H1 (cell line): ENCODE results near the gene CDH18. TPM values are rescaled to one million over a fixed set of nuclear protein-coding genes. Genes with fewer than 3 reads are reported as not detected.

ENCODE experiments used
- CTCF ChIA-PET: fragments of 300-600 bp; sonication (Branson Sonifier 250); formaldehyde crosslinking; loops from one replicate; lab custom pipeline; 2021; ENCODE audit not compliant: partially characterized antibody; lab: Charles Lee
- POLR2A ChIA-PET: fragments of 300-600 bp; sonication (Branson Sonifier 250); formaldehyde crosslinking; loops from one replicate; lab custom pipeline; 2021; ENCODE audit warnings: inconsistent platforms; ENCODE audit not compliant: partially characterized antibody; lab: Charles Lee
- DNase-seq, 2 experiments: peaks; one replicate each; pipeline versions ENCODE4 v3.0.0 to v3.0.0-alpha.2; 2010 to 2022; ENCODE audit warnings: low spot score in 2 of 2, low read depth in 1 of 2, mixed read lengths in 1 of 2
- FAIRE-seq: peaks from 2 replicates; lab custom pipeline; 2011; peaks lifted over from hg19 to GRCh38; lab: Jason Lieb, UNC
- H2AFZ ChIP-seq: 2 replicates; pipeline ENCODE4 v1.8.1; 2012; ENCODE audit warnings: low read length, inconsistent platforms
- H2AK5ac ChIP-seq: 2 replicates; pipeline ENCODE4 v1.6.1; 2013; ENCODE audit warnings: low read depth, low read length
- H2BK120ac ChIP-seq: replicated peaks from 2 replicates; pipeline ENCODE3; 2013; ENCODE audit warnings: low read depth, low read length, inconsistent platforms
- H2BK12ac ChIP-seq: 2 replicates; pipeline ENCODE4 v1.6.1; 2013; ENCODE audit warnings: low read depth, low read length
- H2BK15ac ChIP-seq: 2 replicates; pipeline ENCODE4 v1.6.1; 2013; ENCODE audit warnings: low read length
- H2BK20ac ChIP-seq: 2 replicates; pipeline ENCODE4 v1.6.1; 2013; ENCODE audit warnings: low read length
- H2BK5ac ChIP-seq: 2 replicates; pipeline ENCODE4 v1.6.1; 2013; ENCODE audit warnings: low read depth, low read length
- H3K14ac ChIP-seq: 2 replicates; pipeline ENCODE4 v1.6.1; 2013; ENCODE audit warnings: inconsistent platforms; ENCODE audit not compliant: insufficient read length
- H3K18ac ChIP-seq: 2 replicates; pipeline ENCODE4 v1.6.1; 2013; ENCODE audit warnings: low read length; ENCODE audit errors: extremely low read depth
- H3K23ac ChIP-seq: 2 replicates; pipeline ENCODE4 v1.6.1; 2013; ENCODE audit warnings: inconsistent platforms; ENCODE audit not compliant: insufficient read length
- H3K23me2 ChIP-seq: 2 replicates; pipeline ENCODE4 v1.6.1; 2013; ENCODE audit warnings: low read depth, low read length
- H3K27ac ChIP-seq: 2 replicates; pipeline ENCODE4 v1.6.1; 2011; ENCODE audit warnings: low read depth, low read length, inconsistent platforms
- H3K27me3 ChIP-seq, 4 experiments: replicated peaks in 1 of 4; 1 replicate in 1 of 4; 2 replicates in 3 of 4; pipeline versions ENCODE4 v1.6.1 to v1.8.1; 2011 to 2013; ENCODE audit warnings: low read length in 3 of 4, mild to moderate bottlenecking in 3 of 4, inconsistent platforms in 2 of 4, mixed read lengths in 2 of 4, moderate library complexity in 1 of 4; ENCODE audit not compliant: control insufficient read depth in 3 of 4, insufficient read depth in 3 of 4; ENCODE audit errors: extremely low read depth in 1 of 4
- H3K36me3 ChIP-seq, 4 experiments: 2 replicates each; pipeline versions ENCODE4 v1.6.1 to v1.8.1; 2011 to 2013; ENCODE audit warnings: mild to moderate bottlenecking in 4 of 4, low read length in 3 of 4, moderate library complexity in 2 of 4, control low read depth in 1 of 4, inconsistent platforms in 1 of 4; ENCODE audit not compliant: insufficient read depth in 4 of 4, control insufficient read depth in 2 of 4
- H3K4ac ChIP-seq: replicated peaks from 2 replicates; pipeline ENCODE3; 2013; ENCODE audit warnings: low read length, low read depth, mixed read lengths, inconsistent platforms; ENCODE audit not compliant: insufficient read length
- H3K4me1 ChIP-seq, 4 experiments: replicated peaks in 1 of 4; 1 replicate in 1 of 4; 2 replicates in 3 of 4; pipeline versions ENCODE4 v1.6.1 to v1.8.1; 2011 to 2013; ENCODE audit warnings: low read length in 3 of 4, inconsistent platforms in 2 of 4, mixed read lengths in 1 of 4; ENCODE audit not compliant: insufficient read depth in 4 of 4, control insufficient read depth in 3 of 4
- H3K4me2 ChIP-seq, 2 experiments: 2 replicates each; pipeline versions ENCODE4 v1.6.1 to v1.8.1; 2011 to 2013; ENCODE audit warnings: low read depth in 2 of 2, low read length in 2 of 2, control low read depth in 1 of 2, inconsistent platforms in 1 of 2, mild to moderate bottlenecking in 1 of 2; ENCODE audit not compliant: insufficient read depth in 1 of 2
- H3K4me3 ChIP-seq, 4 experiments: fragments of 200-600, 300-600 bp in 1 of 4; sonication (generic), shearing (Covaris generic), sonication (Bioruptor Twin) in 1 of 4; 2 replicates each; pipeline versions ENCODE4 v1.5.1 to v1.8.1; 2011 to 2016; ENCODE audit warnings: low read length in 4 of 4, low read depth in 3 of 4, control low read depth in 2 of 4, inconsistent platforms in 2 of 4, mild to moderate bottlenecking in 2 of 4, mixed read lengths in 1 of 4, moderate library complexity in 1 of 4; ENCODE audit not compliant: insufficient read depth in 2 of 4; ENCODE audit errors: extremely low read depth in 1 of 4
- H3K56ac ChIP-seq: replicated peaks from 2 replicates; pipeline ENCODE3; 2013; ENCODE audit warnings: low read depth, mild to moderate bottlenecking, mixed read lengths, low read length, inconsistent platforms; ENCODE audit not compliant: insufficient read length
- H3K79me1 ChIP-seq: 2 replicates; pipeline ENCODE4 v1.6.1; 2013; ENCODE audit warnings: low read depth, low read length, control low read depth
- H3K79me2 ChIP-seq, 2 experiments: 2 replicates each; pipeline versions ENCODE4 v1.6.1 to v1.8.1; 2012 to 2013; ENCODE audit warnings: low read length in 2 of 2, mild to moderate bottlenecking in 2 of 2, inconsistent platforms in 1 of 2; ENCODE audit not compliant: insufficient read depth in 2 of 2, control insufficient read depth in 1 of 2
- H3K9ac ChIP-seq, 4 experiments: replicated peaks in 1 of 4; 1 replicate in 1 of 4; 2 replicates in 3 of 4; pipeline versions ENCODE4 v1.6.1 to v1.8.1; 2011 to 2013; ENCODE audit warnings: low read depth in 3 of 4, low read length in 3 of 4, control low read depth in 2 of 4, mild to moderate bottlenecking in 2 of 4, moderate library complexity in 2 of 4, inconsistent platforms in 1 of 4; ENCODE audit errors: extremely low read depth in 1 of 4
- H3K9me3 ChIP-seq, 2 experiments: 2 replicates each; pipeline versions ENCODE4 v1.6.1 to v1.8.1; 2012 to 2013; ENCODE audit warnings: mild to moderate bottlenecking in 2 of 2, moderate library complexity in 2 of 2, control low read depth in 1 of 2, inconsistent platforms in 1 of 2, low read depth in 1 of 2, low read length in 1 of 2, mixed read lengths in 1 of 2; ENCODE audit not compliant: insufficient read depth in 2 of 2
- H4K20me1 ChIP-seq, 2 experiments: replicated peaks in 1 of 2; 2 replicates each; pipeline versions ENCODE3 to v1.8.1; 2011 to 2013; ENCODE audit warnings: inconsistent platforms in 2 of 2, low read length in 2 of 2, mild to moderate bottlenecking in 1 of 2; ENCODE audit not compliant: insufficient read depth in 2 of 2, control insufficient read depth in 1 of 2
- H4K5ac ChIP-seq: 2 replicates; pipeline ENCODE4 v1.6.1; 2013; ENCODE audit warnings: low read length, low read depth, mixed read lengths, inconsistent platforms; ENCODE audit not compliant: insufficient read length
- H4K8ac ChIP-seq: 2 replicates; pipeline ENCODE4 v1.8.0; 2013; ENCODE audit warnings: mild to moderate bottlenecking, moderate library complexity, low read length, inconsistent platforms; ENCODE audit not compliant: insufficient read depth; ENCODE audit errors: extremely low read depth
- H4K91ac ChIP-seq: replicated peaks from 2 replicates; pipeline ENCODE3; 2013; ENCODE audit warnings: low read length, mixed read lengths, inconsistent platforms; ENCODE audit not compliant: insufficient read length
- BCL11A ChIP-seq, 2 experiments: IDR thresholded peaks; one replicate each; pipeline ENCODE4 v1.6.1; 2011; ENCODE audit warnings: low read depth in 2 of 2, low read length in 2 of 2, mild to moderate bottlenecking in 2 of 2
- JUN ChIP-seq: IDR thresholded peaks from 2 replicates; pipeline ENCODE4 v1.6.1; 2011; ENCODE audit warnings: low read depth, mild to moderate bottlenecking, improper control_type of control experiment, low read length
- KDM4A ChIP-seq: IDR thresholded peaks from one replicate; pipeline ENCODE4 v1.7.1; 2012; ENCODE audit warnings: low read depth, mild to moderate bottlenecking, moderate library complexity, low read length, inconsistent platforms; ENCODE audit not compliant: severe bottlenecking
- NANOG ChIP-seq: IDR thresholded peaks from 2 replicates; pipeline ENCODE4 v1.6.1; 2011; ENCODE audit warnings: low read length, low read depth, mild to moderate bottlenecking, inconsistent platforms; ENCODE audit not compliant: insufficient read depth, poor library complexity, severe bottlenecking
- POLR2AphosphoS5 ChIP-seq: IDR thresholded peaks from 2 replicates; pipeline ENCODE4 v1.6.1; 2011; ENCODE audit warnings: low read depth, low read length
- RXRA ChIP-seq: IDR thresholded peaks from 2 replicates; pipeline ENCODE4 v1.6.1; 2011; ENCODE audit warnings: low read depth, mild to moderate bottlenecking, low read length, moderate library complexity; ENCODE audit not compliant: insufficient read depth
- SIX5 ChIP-seq: IDR thresholded peaks from 2 replicates; pipeline ENCODE4 v1.6.1; 2011; ENCODE audit warnings: mild to moderate bottlenecking, low read depth, low read length
- SP1 ChIP-seq: IDR thresholded peaks from 2 replicates; pipeline ENCODE4 v1.6.1; 2011; ENCODE audit warnings: low read depth, low read length
- YY1 ChIP-seq: IDR thresholded peaks from 2 replicates; pipeline ENCODE4 v1.6.1; 2011; ENCODE audit warnings: low read depth, mild to moderate bottlenecking, low read length
- ZNF274 ChIP-seq: IDR thresholded peaks from 2 replicates; pipeline ENCODE4 v1.7.0; 2012; ENCODE audit warnings: low read length, borderline replicate concordance; ENCODE audit errors: extremely low read depth
- WGBS, 2 experiments: shearing (Covaris generic) in 1 of 2; methylation state at CpG; one replicate each; pipeline versions ENCODE4 v1.1.6 to v1.1.7; 2013 to 2015; ENCODE audit warnings: low lambda C conversion rate in 2 of 2, mixed read lengths in 2 of 2, inconsistent platforms in 1 of 2, low coverage in 1 of 2, missing lambda C conversion rate in 1 of 2; ENCODE audit not compliant: insufficient replicate concordance in 2 of 2, insufficient coverage in 1 of 2, insufficient read length in 1 of 2; ENCODE audit errors: extremely low coverage in 1 of 2, missing lambda C conversion rate in 1 of 2; 5-methylcytosine and 5-hydroxymethylcytosine counted together
- polyA plus RNA-seq, 7 experiments: library from polyadenylated mRNA; depleted of rRNA in 3 of 7; stranded (reverse) in 5 of 7; unstranded in 2 of 7; fragments of >200 nt in 5 of 7; fragments of 200-250 nt in 2 of 7; gene quantifications; 1 replicate in 5 of 7; 2 replicates in 1 of 7; 4 replicates in 1 of 7; pipeline versions ENCODE4 v1.2.1 to v1.2.3, GENCODE V29; 2011 to 2013; ENCODE audit warnings: missing spikeins in 2 of 7, mixed read lengths in 2 of 7
- total RNA-seq: library from RNA; stranded (reverse); fragmentation: NEBNext Ultra II Directional; extraction: Animal tissue kit (Norgen Biotek cat#: 25700); gene quantifications from 2 replicates; pipeline ENCODE4 v1.2.1, GENCODE V29; 2021
- TF ChIP-seq, protein P1 (sequence below), 3 experiments: IDR thresholded peaks; 1 replicate in 2 of 3; 2 replicates in 1 of 3; pipeline versions ENCODE4 v1.5.1 to v1.6.1; 2011; ENCODE audit warnings: low read length in 3 of 3, mild to moderate bottlenecking in 3 of 3, inconsistent platforms in 2 of 3, low read depth in 1 of 3, moderate library complexity in 1 of 3; ENCODE audit not compliant: insufficient read depth in 1 of 3; ENCODE audit errors: control extremely low read depth in 1 of 3
- TF ChIP-seq, protein P2 (sequence below): IDR thresholded peaks from 2 replicates; pipeline ENCODE4 v1.6.1; 2012; ENCODE audit warnings: inconsistent platforms

CDH18 gene
- total and polyA plus RNA-seq, 2 of the 8 experiments (the other 6 are each of a cell fraction or from before 2014, with no cell fraction given) = 0.30 to 0.32 TPM

DNA sequence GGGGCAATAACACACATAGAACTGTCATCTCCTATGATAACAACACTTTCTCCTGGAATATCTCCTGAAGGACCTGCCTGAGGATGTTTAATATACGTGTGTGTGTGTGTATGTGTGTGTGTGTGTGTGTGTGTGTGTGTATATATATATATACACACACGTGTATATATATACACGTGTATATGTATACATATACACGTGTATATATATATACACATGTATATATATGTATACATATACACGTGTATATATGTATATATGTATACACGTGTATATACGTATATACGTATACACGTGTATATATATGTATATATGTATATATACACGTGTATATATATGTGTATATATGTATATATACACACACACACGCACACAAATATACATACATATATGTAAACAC lies 27.5 kb downstream of the CDH18 start:
- no peak for DNase-seq
- H4K91ac ChIP-seq = no peak overlapping the region
- no peak overlapping the region for H2BK12ac ChIP-seq
- WGBS, 2 experiments = 74% methylated on average over 11 of the region's 11 CpGs; no CpG with 5 or more reads in 1 of the 2 experiments
- H3K36me3 ChIP-seq = no peaks in the 10 kb centered on the region
- no peak overlapping the region for H3K27ac ChIP-seq
- H3K9me3 ChIP-seq = no peaks in the 10 kb centered on the region
- no peak overlapping the region for H3K56ac ChIP-seq
- H2AFZ ChIP-seq = no peak overlapping the region
- H3K14ac ChIP-seq = no peak overlapping the region
- no peak overlapping the region for H3K23ac ChIP-seq
- H3K27me3 ChIP-seq = peaks cover 0 to 1% (median 0%) of the 10 kb centered on the region in 4 experiments; a peak in 1 of 7 replicates
- no peak overlapping the region for H4K5ac ChIP-seq
- H2BK20ac ChIP-seq = no peak overlapping the region
- ChIA-PET CTCF (no interaction called here), POLR2A (no interaction called here)
- no peak overlapping the region for H2AK5ac ChIP-seq
- no peak for FAIRE-seq
- H3K79me2 ChIP-seq = no peaks in the 10 kb centered on the region
- no peak overlapping the region for H2BK15ac ChIP-seq
- no peak overlapping the region for H3K4me3 ChIP-seq
- no peaks in the 10 kb centered on the region for H3K79me1 ChIP-seq
- no peak overlapping the region for H2BK5ac ChIP-seq
- no peak overlapping the region for H3K18ac ChIP-seq
- no peak overlapping the region for H3K9ac ChIP-seq
- no peaks in the 10 kb centered on the region for H3K4me1 ChIP-seq
- H4K20me1 ChIP-seq = no peaks in the 10 kb centered on the region
- no peak overlapping the region for H4K8ac ChIP-seq
- H3K23me2 ChIP-seq = no peaks in the 10 kb centered on the region
- no peak overlapping the region for H3K4ac ChIP-seq
- no peak overlapping the region for H2BK120ac ChIP-seq
- H3K4me2 ChIP-seq = no peak overlapping the region
- TF ChIP-seq KDM4A (no peak), SIX5 (no peak), JUN (no peak), YY1 (no peak), SP1 (no peak), BCL11A (IDR thresholded peaks at IDR 0.05; ENCODE audit: low read depth in 2 of 2, low read length in 2 of 2) (no peak), NANOG (no peak), POLR2AphosphoS5 (no peak), ZNF274 (no peak), RXRA (no peak)
- TF ChIP-seq, protein P1, sequence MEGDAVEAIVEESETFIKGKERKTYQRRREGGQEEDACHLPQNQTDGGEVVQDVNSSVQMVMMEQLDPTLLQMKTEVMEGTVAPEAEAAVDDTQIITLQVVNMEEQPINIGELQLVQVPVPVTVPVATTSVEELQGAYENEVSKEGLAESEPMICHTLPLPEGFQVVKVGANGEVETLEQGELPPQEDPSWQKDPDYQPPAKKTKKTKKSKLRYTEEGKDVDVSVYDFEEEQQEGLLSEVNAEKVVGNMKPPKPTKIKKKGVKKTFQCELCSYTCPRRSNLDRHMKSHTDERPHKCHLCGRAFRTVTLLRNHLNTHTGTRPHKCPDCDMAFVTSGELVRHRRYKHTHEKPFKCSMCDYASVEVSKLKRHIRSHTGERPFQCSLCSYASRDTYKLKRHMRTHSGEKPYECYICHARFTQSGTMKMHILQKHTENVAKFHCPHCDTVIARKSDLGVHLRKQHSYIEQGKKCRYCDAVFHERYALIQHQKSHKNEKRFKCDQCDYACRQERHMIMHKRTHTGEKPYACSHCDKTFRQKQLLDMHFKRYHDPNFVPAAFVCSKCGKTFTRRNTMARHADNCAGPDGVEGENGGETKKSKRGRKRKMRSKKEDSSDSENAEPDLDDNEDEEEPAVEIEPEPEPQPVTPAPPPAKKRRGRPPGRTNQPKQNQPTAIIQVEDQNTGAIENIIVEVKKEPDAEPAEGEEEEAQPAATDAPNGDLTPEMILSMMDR (IDR thresholded peaks at IDR 0.05; ENCODE audit: control extremely low read depth in 1 of 3, insufficient read depth in 1 of 3, low read depth in 1 of 3, low read length in 3 of 3) = no peak
- TF ChIP-seq, protein P2, sequence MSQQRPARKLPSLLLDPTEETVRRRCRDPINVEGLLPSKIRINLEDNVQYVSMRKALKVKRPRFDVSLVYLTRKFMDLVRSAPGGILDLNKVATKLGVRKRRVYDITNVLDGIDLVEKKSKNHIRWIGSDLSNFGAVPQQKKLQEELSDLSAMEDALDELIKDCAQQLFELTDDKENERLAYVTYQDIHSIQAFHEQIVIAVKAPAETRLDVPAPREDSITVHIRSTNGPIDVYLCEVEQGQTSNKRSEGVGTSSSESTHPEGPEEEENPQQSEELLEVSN = no peak
